DND-41 (cell line): ENCODE results near the gene CCDC110.

ENCODE experiments used
- ATAC-seq: fragments of 200-7000 bp; cut with Tn5 transposase; 3 replicates; pipeline ENCODE4 v1.9.1; 2021; ENCODE audit warnings: low read depth; ENCODE audit not compliant: insufficient read depth
- DNase-seq: peaks from one replicate; pipeline ENCODE4 v3.0.0-alpha.2; 2020
- H2AFZ ChIP-seq: 2 replicates; pipeline ENCODE4 v1.6.0; 2012; ENCODE audit warnings: low read depth, low read length
- H3K27ac ChIP-seq: 2 replicates; pipeline ENCODE4 v1.5.1; 2012; ENCODE audit warnings: low read length, inconsistent platforms
- H3K27me3 ChIP-seq: fragments of 200-600 bp; sonication (generic); 2 replicates; pipeline ENCODE4 v1.6.0; 2012; ENCODE audit warnings: low read length, mild to moderate bottlenecking, inconsistent platforms; ENCODE audit not compliant: insufficient read depth, poor library complexity
- H3K36me3 ChIP-seq: 2 replicates; pipeline ENCODE4 v1.5.1; 2012; ENCODE audit warnings: low read length, inconsistent platforms; ENCODE audit not compliant: insufficient read depth
- H3K4me1 ChIP-seq: 2 replicates; pipeline ENCODE4 v1.5.1; 2012; ENCODE audit warnings: mild to moderate bottlenecking, low read length; ENCODE audit not compliant: insufficient read depth
- H3K4me2 ChIP-seq: 2 replicates; pipeline ENCODE4 v1.6.0; 2012; ENCODE audit warnings: mild to moderate bottlenecking, moderate library complexity, low read length, inconsistent platforms; ENCODE audit not compliant: insufficient read depth
- H3K4me3 ChIP-seq, 2 experiments: fragments of 200-600 bp in 1 of 2; shearing (Covaris generic) in 1 of 2; 2 replicates each; pipeline ENCODE4 v1.5.1; 2012 to 2016; ENCODE audit warnings: inconsistent platforms in 2 of 2, low read length in 2 of 2, mild to moderate bottlenecking in 2 of 2, low read depth in 1 of 2, moderate library complexity in 1 of 2
- H3K79me2 ChIP-seq: 2 replicates; pipeline ENCODE4 v1.6.0; 2012; ENCODE audit warnings: low read length, inconsistent platforms; ENCODE audit not compliant: insufficient read depth
- H3K9ac ChIP-seq: 2 replicates; pipeline ENCODE4 v1.6.0; 2012; ENCODE audit warnings: low read depth, mild to moderate bottlenecking, inconsistent platforms, low read length, moderate library complexity
- H3K9me3 ChIP-seq: 2 replicates; pipeline ENCODE4 v1.5.1; 2012; ENCODE audit warnings: low read length, moderate library complexity, mild to moderate bottlenecking, inconsistent platforms; ENCODE audit not compliant: insufficient read depth, severe bottlenecking
- H4K20me1 ChIP-seq: 2 replicates; pipeline ENCODE4 v1.6.0; 2012; ENCODE audit warnings: low read length; ENCODE audit not compliant: insufficient read depth
- EZH2 ChIP-seq: IDR thresholded peaks from 3 replicates; pipeline ENCODE4 v1.6.1; 2012; ENCODE audit warnings: borderline replicate concordance, low read depth, mild to moderate bottlenecking, moderate library complexity, low read length, inconsistent platforms; ENCODE audit not compliant: severe bottlenecking
- TF ChIP-seq, protein P1 (sequence below): IDR thresholded peaks from 2 replicates; pipeline ENCODE4 v1.5.1; 2012; ENCODE audit warnings: borderline replicate concordance, low read length, moderate library complexity, mild to moderate bottlenecking; ENCODE audit not compliant: poor library complexity, severe bottlenecking; ENCODE audit errors: extremely low read depth

Gene CCDC110

DNA sequence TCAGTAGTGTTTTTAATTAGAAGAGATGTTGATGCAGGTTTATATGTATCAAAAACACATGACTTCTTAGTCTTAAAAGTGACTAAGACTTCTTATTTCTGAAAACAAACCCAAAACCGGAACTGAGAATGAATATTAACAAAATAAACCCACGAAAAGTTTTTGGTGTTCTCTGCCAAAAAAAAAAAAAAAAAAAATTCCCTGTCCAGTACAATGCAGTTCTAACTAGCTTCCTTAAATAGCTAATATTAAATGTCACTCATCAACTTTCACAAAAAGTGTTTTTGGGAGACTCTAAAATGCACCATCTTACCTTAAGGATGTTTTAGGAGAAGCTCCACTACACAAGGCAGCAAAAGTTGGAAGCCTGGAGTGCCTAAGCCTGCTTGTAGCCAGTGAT lies 72.9 kb downstream of the CCDC110 start:
- Histone ChIP-seq H2AFZ (no peak overlapping the region), H3K9me3 (no peaks in the 10 kb centered on the region), H3K9ac (no peak overlapping the region), H3K27me3 (no peaks in the 10 kb centered on the region), H4K20me1 (no peaks in the 10 kb centered on the region), H3K4me2 (peak overlapping the region; percentile 96; the same call in 1 of the 2 replicates), H3K4me1 (peaks cover 40% of the 10 kb centered on the region), H3K4me3 (no peak overlapping the region), H3K27ac (no peak overlapping the region), H3K79me2 (peaks cover 13% of the 10 kb centered on the region; the same call in 1 of the 2 replicates), H3K36me3 (peaks cover 37% of the 10 kb centered on the region)
- ATAC-seq (no peak), DNase-seq (no peak)
- TF ChIP-seq EZH2, result no peak
- TF ChIP-seq, protein P1, sequence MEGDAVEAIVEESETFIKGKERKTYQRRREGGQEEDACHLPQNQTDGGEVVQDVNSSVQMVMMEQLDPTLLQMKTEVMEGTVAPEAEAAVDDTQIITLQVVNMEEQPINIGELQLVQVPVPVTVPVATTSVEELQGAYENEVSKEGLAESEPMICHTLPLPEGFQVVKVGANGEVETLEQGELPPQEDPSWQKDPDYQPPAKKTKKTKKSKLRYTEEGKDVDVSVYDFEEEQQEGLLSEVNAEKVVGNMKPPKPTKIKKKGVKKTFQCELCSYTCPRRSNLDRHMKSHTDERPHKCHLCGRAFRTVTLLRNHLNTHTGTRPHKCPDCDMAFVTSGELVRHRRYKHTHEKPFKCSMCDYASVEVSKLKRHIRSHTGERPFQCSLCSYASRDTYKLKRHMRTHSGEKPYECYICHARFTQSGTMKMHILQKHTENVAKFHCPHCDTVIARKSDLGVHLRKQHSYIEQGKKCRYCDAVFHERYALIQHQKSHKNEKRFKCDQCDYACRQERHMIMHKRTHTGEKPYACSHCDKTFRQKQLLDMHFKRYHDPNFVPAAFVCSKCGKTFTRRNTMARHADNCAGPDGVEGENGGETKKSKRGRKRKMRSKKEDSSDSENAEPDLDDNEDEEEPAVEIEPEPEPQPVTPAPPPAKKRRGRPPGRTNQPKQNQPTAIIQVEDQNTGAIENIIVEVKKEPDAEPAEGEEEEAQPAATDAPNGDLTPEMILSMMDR, result no peak

GRCh38 chr4:185396724-185397385 lies 74.7 kb downstream of the CCDC110 start, which contains the start of gene ANKRD37:
Gene ANKRD37 (plus strand): TSS chr4:185396841. CDS start chr4:185396924, 83 bp downstream.
- H4K20me1 ChIP-seq, result no peaks in the 10 kb centered on the region
- peak within 1 kb of the TSS; percentile 86 for H3K27ac ChIP-seq
- H2AFZ ChIP-seq, result peak within 1 kb of the TSS; percentile 98
- no peaks in the 10 kb centered on the region for H3K27me3 ChIP-seq
- peak within 1 kb of the TSS; percentile 98 for H3K9ac ChIP-seq
- H3K4me3 ChIP-seq, result peak within 1 kb of the TSS; percentile 41 to 93
- DNase-seq, result no peak
- peak within 1 kb of the TSS; percentile 96 for H3K4me2 ChIP-seq
- peaks cover 30% of the 10 kb centered on the region for H3K36me3 ChIP-seq
- ATAC-seq, result no peak
- H3K4me1 ChIP-seq, result peaks cover 41% of the 10 kb centered on the region
- peaks cover 13% of the 10 kb centered on the region; the same call in 1 of the 2 replicates for H3K79me2 ChIP-seq
- H3K9me3 ChIP-seq, result no peaks in the 10 kb centered on the region
- TF ChIP-seq, protein P1, result no peak
- TF ChIP-seq EZH2, result no peak

DNA sequence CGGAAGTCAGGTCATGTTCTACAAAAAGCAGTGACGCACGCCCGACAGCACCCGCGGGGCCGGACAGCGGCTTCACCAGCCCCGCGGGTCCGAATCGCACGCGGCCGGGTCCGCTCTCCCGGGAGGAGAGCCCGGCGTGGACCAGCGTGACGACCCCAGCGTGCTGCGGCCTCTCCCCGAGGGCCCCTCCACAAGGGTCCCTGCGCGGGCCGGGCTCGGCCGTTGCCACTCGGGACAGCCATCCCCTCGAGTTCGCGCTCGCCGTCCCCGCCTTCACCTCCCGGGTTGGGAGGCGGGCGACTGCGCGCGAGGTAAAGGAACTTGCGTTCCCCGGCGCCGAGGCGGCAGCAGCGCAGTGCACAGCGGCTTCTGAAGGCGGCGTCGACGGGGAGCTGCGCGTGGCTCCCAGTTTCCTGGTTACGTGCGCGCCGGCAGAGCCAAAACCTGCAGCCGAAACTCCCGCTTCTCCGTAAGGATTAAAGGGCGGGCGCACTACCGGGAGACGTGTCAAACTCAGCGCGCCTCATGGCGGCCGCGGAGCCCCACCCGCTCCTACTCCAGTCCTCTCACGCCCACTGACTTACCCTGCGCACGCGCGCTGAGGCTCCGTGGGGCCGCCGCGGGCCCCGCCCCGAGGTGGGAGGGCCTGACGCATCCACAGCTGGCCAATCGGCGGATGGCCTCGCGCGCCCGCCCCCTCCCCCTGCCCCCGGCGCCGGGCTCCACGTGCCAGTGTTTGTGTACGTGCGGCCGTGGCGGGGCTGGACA lies 75.4 kb downstream of the CCDC110 start:
- H4K20me1 ChIP-seq, result no peaks in the 10 kb centered on the region
- H3K9me3 ChIP-seq, result no peaks in the 10 kb centered on the region
- H3K79me2 ChIP-seq, result peaks cover 13% of the 10 kb centered on the region; the same call in 1 of the 2 replicates
- peak overlapping the region; percentile 98 for H2AFZ ChIP-seq
- peaks cover 24% of the 10 kb centered on the region for H3K36me3 ChIP-seq
- H3K27ac ChIP-seq, result peak overlapping the region; percentile 86
- TF ChIP-seq EZH2, result no peak
- DNase-seq, result peak; percentile 96
- peak overlapping the region; percentile 41 to 93 for H3K4me3 ChIP-seq
- peak; percentile 95 for ATAC-seq
- H3K4me2 ChIP-seq, result peak overlapping the region; percentile 96
- H3K4me1 ChIP-seq, result peaks cover 41% of the 10 kb centered on the region
- H3K27me3 ChIP-seq, result no peaks in the 10 kb centered on the region
- peak overlapping the region; percentile 98 for H3K9ac ChIP-seq
